Tibial artery (tissue), 4 donors: ENCODE measurements around the gene MARVELD3.
"Not testable (repeated sequence)": the region's sequence is repeated elsewhere in the genome, so short reads cannot be mapped to it uniquely, and the experiment has no call there.

Source experiments
- DNase-seq, 2 donors: peaks; one replicate each; pipeline ENCODE4 v3.0.0-alpha.2; 2019
- H3K27ac ChIP-seq, 2 donors: fragments of 200-600 bp; sonication (generic) in 1 of 2; 1 replicate in 1 of 2; 2 replicates in 1 of 2; pipeline ENCODE4 v1.5.1; 2018 to 2019; ENCODE audit warnings: mild to moderate bottlenecking in 1 of 2
- H3K27me3 ChIP-seq, 2 donors: fragments of 200-600 bp; sonication (generic) in 1 of 2; one replicate each; pipeline versions ENCODE4 v1.5.1 to v1.6.0; 2016 to 2019
- H3K36me3 ChIP-seq, 3 donors: fragments of 200-600 bp; sonication (generic) in 2 of 3; one replicate each; pipeline ENCODE4 v1.5.1; 2016 to 2019; ENCODE audit warnings: mild to moderate bottlenecking in 2 of 3
- H3K4me1 ChIP-seq, 4 donors: fragments of 200-600 bp; sonication (generic) in 2 of 4; 1 replicate in 3 of 4; 2 replicates in 1 of 4; pipeline ENCODE4 v1.5.1; 2016 to 2019
- H3K4me3 ChIP-seq, 2 donors: fragments of 200-600 bp; sonication (generic) in 1 of 2; 1 replicate in 1 of 2; 2 replicates in 1 of 2; pipeline ENCODE4 v1.5.1; 2018 to 2019; ENCODE audit warnings: mild to moderate bottlenecking in 2 of 2
- H3K9me3 ChIP-seq, 3 donors: fragments of 200-600 bp; sonication (generic) in 1 of 3; one replicate each; pipeline ENCODE4 v1.5.1; 2016 to 2019
- intact Hi-C: fragments of 100-400 bp; cut with DNase I; formaldehyde crosslinking; loops from one replicate; pipeline ENCODE4 v1.15.0; 2023; ENCODE audit warnings: low total_unique reads
- TF ChIP-seq, protein P1 (sequence below), 2 experiments: fragments of 200-600 bp in 1 of 2; fragments of 450-650 bp in 1 of 2; IDR thresholded peaks; one replicate each; pipeline ENCODE4 v1.5.1; 2017 to 2019; ENCODE audit warnings: antibody characterized with exemption in 2 of 2, mild to moderate bottlenecking in 1 of 2, moderate library complexity in 1 of 2

The MARVELD3 gene, protein sequence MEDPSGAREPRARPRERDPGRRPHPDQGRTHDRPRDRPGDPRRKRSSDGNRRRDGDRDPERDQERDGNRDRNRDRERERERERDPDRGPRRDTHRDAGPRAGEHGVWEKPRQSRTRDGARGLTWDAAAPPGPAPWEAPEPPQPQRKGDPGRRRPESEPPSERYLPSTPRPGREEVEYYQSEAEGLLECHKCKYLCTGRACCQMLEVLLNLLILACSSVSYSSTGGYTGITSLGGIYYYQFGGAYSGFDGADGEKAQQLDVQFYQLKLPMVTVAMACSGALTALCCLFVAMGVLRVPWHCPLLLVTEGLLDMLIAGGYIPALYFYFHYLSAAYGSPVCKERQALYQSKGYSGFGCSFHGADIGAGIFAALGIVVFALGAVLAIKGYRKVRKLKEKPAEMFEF

GRCh38 chr16:71626018-71626857 is at the start of gene MARVELD3:
Gene MARVELD3 (plus strand): TSS chr16:71626184. CDS start chr16:71626230, 46 bp downstream.
- Histone ChIP-seq H3K4me3 (peak within 1 kb of the TSS in 1 of 2 donors; percentile 43), H3K27ac (no peak within 1 kb of the TSS), H3K36me3 (no peaks in the 10 kb centered on the region), H3K4me1 (peaks cover 0 to 25% (median 21%) of the 10 kb centered on the region in 4 donors), H3K27me3 (peaks cover 10 to 35% of the 10 kb centered on the region in 2 donors), H3K9me3 (no peaks in the 10 kb centered on the region)
- peak in 1 of 2 donors; percentile 64 for DNase-seq
- intact Hi-C loops, result no loop called here
- TF ChIP-seq, protein P1, sequence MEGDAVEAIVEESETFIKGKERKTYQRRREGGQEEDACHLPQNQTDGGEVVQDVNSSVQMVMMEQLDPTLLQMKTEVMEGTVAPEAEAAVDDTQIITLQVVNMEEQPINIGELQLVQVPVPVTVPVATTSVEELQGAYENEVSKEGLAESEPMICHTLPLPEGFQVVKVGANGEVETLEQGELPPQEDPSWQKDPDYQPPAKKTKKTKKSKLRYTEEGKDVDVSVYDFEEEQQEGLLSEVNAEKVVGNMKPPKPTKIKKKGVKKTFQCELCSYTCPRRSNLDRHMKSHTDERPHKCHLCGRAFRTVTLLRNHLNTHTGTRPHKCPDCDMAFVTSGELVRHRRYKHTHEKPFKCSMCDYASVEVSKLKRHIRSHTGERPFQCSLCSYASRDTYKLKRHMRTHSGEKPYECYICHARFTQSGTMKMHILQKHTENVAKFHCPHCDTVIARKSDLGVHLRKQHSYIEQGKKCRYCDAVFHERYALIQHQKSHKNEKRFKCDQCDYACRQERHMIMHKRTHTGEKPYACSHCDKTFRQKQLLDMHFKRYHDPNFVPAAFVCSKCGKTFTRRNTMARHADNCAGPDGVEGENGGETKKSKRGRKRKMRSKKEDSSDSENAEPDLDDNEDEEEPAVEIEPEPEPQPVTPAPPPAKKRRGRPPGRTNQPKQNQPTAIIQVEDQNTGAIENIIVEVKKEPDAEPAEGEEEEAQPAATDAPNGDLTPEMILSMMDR (IDR thresholded peaks at IDR 0.05), result no peak

GRCh38 chr16:71576971-71577370 is 49.0 kb upstream of the MARVELD3 start, which contains the start of gene TAT:
Gene TAT (minus strand): TSS chr16:71577092. CDS start chr16:71576415, 677 bp downstream.
- no peaks in the 10 kb centered on the region for H3K9me3 ChIP-seq
- H3K36me3 ChIP-seq, result no peaks in the 10 kb centered on the region
- TF ChIP-seq, protein P1 (IDR thresholded peaks at IDR 0.05), result no peak
- intact Hi-C loops, result no loop called here
- H3K27me3 ChIP-seq, result no peaks in the 10 kb centered on the region
- no peaks in the 10 kb centered on the region for H3K4me1 ChIP-seq
- no peak within 1 kb of the TSS for H3K4me3 ChIP-seq
- no peak within 1 kb of the TSS for H3K27ac ChIP-seq
- no peak for DNase-seq

DNA sequence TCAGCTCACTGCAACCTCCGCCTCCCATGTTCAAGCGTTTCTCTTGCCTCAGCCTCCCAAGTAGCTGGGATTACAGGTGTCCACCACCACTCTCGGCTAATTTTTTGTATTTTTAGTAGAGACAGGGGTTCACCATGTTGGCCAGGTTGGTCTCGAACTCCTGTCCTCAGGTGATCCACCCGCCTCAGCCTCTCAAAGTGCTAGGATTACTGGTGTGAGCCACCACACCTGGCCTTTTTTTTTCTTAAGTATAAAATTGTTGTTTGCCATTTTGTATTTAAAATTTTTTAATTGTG is 43.5 kb upstream of the MARVELD3 start:
- H3K36me3 ChIP-seq, intact Hi-C loops, H3K9me3 ChIP-seq, H3K27ac ChIP-seq, H3K4me1 ChIP-seq, DNase-seq, H3K27me3 ChIP-seq, H3K4me3 ChIP-seq: not testable (repeated sequence)

DNA sequence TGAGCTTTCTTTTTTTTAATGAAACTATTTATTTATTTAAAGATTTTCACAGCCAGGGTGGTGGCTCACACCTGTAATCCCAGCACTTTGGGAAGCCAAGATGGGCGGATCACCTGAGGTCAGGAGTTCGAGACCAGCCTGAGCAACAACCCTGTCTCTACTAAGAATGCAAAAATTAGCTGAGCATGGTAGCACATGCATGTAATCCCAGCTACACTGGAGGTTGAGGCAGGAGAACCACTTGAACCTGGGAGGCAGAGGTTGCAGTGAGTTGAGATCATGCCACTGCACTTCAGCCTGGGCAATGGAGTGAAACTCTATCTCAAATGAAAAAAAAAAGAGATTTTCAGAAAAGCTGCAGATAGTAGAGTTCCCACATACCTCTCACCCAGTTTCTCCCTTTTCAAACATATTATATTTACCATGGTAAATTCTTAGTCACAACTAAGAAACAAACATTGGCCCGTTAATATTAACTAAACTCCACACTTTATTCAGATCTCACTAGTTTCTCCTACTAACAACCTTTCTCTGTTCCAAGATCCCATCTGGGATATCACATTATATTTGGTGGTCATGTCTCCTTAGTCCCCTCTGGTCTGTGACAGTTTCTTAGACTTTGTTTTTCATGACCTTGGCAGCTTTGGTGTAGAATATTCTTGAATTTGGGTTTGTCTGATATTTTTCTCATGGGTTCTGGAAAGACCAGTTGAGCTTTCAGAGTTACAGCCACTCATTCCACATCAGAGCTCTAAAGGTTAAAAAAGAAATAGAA is 41.3 kb upstream of the MARVELD3 start:
- no peaks in the 10 kb centered on the region for H3K9me3 ChIP-seq
- no peaks in the 10 kb centered on the region for H3K4me1 ChIP-seq
- no peaks in the 10 kb centered on the region for H3K27me3 ChIP-seq
- no peak for DNase-seq
- no peak overlapping the region for H3K4me3 ChIP-seq
- H3K36me3 ChIP-seq, result no peaks in the 10 kb centered on the region
- TF ChIP-seq, protein P1 (IDR thresholded peaks at IDR 0.05), result no peak
- H3K27ac ChIP-seq, result no peak overlapping the region
- intact Hi-C loops, result no loop called here

DNA sequence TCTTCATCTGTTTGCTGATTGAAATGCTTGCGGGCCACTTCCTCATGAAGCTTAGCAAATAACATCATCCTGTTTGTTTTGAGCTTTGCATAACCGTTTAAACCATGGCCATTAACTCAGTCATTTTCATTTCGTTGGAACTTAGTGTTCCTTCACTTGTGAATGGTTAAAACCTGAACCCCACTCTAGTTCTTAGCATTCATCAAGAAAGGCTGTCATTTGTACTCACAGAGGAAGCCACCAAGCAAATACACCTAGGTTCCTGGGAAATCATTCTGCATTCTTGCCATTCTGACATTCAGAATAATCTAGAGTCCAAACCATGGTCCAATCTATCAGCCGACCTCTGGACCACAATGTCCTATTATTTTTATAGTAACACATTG is 40.7 kb upstream of the MARVELD3 start:
- Histone ChIP-seq H3K27me3 (no peaks in the 10 kb centered on the region), H3K27ac (no peak overlapping the region), H3K4me1 (no peaks in the 10 kb centered on the region), H3K36me3 (no peaks in the 10 kb centered on the region), H3K4me3 (no peak overlapping the region), H3K9me3 (no peaks in the 10 kb centered on the region)
- TF ChIP-seq, protein P1 (IDR thresholded peaks at IDR 0.05), result no peak
- intact Hi-C loops, result no loop called here
- DNase-seq, result no peak

DNA sequence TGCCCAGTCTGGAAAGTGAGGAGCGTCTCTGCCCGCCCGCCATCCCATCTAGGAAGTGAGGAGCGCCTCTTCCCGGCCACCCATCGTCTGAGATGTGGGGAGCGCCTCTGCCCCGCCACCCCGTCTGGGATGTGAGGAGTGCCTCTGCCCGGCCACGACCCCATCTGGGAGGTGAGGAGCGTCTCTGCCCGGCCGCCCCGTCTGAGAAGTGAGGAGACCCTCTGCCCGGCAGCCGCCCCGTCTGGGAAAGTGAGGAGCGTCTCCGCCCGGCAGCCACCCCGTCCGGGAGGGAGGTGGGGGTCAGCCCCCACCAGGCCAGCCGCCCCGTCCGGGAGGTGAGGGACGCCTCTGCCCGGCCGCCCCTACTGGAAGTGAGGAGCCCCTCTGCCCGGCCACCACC is 36.6 kb upstream of the MARVELD3 start:
- not testable (repeated sequence) for H3K4me3 ChIP-seq

GRCh38 chr16:71590071-71590470 is 35.9 kb upstream of the MARVELD3 start:
- H3K27ac ChIP-seq, H3K4me1 ChIP-seq, H3K9me3 ChIP-seq, intact Hi-C loops, H3K27me3 ChIP-seq, H3K36me3 ChIP-seq, DNase-seq, H3K4me3 ChIP-seq: not testable (repeated sequence)

More for the DNA sequence above, 36.6 kb upstream of the MARVELD3 start:
- H3K36me3 ChIP-seq, H3K9me3 ChIP-seq, H3K27me3 ChIP-seq, H3K27ac ChIP-seq, H3K4me1 ChIP-seq, intact Hi-C loops, DNase-seq: not testable (repeated sequence)
